ENCODE data around the gene MX1.

The MX1 gene, protein sequence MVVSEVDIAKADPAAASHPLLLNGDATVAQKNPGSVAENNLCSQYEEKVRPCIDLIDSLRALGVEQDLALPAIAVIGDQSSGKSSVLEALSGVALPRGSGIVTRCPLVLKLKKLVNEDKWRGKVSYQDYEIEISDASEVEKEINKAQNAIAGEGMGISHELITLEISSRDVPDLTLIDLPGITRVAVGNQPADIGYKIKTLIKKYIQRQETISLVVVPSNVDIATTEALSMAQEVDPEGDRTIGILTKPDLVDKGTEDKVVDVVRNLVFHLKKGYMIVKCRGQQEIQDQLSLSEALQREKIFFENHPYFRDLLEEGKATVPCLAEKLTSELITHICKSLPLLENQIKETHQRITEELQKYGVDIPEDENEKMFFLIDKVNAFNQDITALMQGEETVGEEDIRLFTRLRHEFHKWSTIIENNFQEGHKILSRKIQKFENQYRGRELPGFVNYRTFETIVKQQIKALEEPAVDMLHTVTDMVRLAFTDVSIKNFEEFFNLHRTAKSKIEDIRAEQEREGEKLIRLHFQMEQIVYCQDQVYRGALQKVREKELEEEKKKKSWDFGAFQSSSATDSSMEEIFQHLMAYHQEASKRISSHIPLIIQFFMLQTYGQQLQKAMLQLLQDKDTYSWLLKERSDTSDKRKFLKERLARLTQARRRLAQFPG

GRCh38 chr21:41425954-41426675 lies at the start of gene MX1:
Gene MX1, plus strand, starts transcription at chr21:41426239. Its CDS starts 5,832 bp downstream, at chr21:41432071.
- FAIRE-seq: no peak

DNA sequence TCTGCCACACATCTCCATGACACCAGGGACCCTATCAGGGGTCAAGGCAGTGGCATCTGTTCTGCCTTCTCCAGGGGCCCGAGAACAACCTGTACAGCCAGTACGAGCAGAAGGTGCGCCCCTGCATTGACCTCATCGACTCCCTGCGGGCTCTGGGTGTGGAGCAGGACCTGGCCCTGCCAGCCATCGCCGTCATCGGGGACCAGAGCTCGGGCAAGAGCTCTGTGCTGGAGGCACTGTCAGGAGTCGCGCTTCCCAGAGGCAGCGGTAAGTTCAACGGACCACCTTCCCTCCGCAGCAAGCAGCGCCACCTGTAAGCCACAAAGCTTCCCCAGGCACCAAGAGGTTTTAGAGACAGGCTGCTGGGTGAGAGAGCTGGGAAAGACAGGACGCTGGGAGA lies 48.3 kb upstream of the MX1 start:
- no peak for FAIRE-seq

DNA sequence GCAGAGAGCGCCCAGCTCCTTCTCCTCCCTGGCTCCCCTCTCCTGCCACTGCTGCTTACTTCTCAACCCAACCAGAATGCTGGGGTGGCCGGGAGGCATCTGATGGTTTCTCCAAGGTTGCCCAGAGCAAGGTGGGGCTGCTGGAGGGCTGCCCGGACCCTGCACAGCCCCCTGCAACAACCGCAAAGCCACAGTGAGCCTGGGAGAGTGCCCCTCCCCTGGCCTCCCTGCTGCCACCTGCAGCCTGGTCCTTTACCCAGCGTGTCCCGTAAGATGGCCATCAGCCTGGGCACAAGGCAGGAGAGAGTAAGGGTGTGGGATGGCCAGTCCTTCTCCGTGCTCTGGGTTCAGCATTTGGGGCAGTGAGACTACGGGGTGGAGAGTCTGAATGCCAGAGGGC lies 47.2 kb upstream of the MX1 start:
- FAIRE-seq: no peak

DNA sequence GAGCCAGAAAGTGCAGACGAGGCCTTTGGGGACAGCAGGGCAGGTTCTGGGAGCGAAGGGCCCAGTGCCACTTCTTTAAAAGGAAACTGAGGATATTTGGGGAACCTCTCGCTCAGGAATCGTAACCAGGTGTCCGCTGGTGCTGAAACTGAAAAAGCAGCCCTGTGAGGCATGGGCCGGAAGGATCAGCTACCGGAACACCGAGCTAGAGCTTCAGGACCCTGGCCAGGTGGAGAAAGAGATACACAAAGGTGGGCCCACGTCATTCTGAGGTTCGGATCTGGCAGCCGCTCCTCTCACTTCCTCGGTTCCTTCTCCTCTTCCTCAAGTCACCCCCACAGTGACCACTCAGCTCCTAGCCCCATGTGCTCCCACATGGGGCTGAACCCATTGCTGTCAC lies 46.1 kb upstream of the MX1 start:
- no peak for FAIRE-seq

DNA sequence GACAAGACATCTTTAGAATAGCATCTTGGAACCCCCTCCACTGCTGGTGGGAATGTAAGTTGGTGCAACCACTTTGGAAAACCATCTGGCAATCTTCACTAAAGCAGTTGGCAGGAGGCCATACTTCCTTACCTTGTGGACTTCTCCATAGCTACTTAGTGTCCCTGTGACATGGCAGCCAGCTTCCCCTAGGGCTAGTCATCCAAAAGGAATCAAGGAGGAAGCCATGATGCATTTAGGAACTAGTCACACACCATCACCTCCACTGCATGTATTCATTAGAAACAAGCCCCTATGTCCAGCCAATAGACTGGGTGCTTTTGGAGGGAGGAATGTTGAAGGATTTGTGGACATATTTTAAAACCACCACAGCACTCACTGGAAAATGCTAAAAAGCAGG lies 44.3 kb upstream of the MX1 start:
- FAIRE-seq: no peak

DNA sequence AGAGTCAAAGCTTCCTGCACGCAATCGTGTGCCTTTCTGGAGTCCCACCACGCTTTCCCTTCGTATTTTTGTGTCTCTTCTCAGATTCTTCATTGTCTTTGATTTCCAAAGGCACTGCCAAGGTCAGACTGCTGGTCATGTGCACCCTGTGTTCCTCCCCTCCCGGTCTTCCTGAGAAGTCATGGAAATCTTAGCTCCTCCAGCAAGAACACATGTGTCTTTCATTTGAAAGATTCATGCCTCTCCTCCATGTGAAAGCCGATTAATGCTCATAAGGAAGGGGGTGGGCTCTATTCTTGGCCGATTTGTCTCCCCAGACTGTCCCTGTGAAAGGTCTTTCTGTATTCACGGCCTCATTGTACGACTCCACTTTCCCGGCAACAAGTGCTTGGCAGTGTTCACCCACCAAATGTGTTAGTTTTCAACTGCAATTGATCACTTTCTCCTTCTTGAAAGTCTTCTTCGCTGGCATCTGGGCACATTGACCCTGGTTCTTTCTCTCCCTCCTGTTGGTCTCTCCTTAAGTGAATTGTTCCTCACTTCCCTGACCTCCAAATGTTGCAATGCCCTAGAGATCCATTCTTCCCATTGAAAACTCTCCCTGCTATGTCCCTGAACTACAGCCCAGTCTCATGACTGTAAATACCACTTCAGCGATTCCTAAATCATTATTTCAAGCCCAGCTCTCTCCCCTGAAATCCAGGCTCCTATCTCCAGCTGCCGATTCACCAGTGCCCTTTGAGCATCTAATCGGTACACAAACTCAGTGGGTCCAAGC lies 38.8 kb upstream of the MX1 start:
- no peak for FAIRE-seq

DNA sequence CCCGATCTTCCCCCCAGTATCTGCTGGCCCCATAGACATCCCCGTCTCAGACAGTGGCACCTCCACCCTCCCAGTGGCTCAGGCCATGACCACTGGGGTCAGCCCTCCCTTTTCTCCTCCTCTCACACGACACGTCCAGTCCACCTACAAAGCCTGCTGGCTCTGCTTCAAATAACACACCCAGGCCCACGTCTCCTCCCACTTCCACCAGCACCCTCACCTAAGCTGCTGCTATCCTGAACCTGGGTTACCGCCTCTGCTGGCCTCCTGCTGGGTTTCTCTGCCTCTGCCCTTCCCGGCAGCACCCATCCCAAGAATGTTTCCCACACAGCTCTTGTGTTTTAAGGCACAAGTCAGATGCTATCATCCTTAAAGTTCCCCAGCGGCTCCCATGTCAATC lies 38.2 kb upstream of the MX1 start:
- no peak for FAIRE-seq

DNA sequence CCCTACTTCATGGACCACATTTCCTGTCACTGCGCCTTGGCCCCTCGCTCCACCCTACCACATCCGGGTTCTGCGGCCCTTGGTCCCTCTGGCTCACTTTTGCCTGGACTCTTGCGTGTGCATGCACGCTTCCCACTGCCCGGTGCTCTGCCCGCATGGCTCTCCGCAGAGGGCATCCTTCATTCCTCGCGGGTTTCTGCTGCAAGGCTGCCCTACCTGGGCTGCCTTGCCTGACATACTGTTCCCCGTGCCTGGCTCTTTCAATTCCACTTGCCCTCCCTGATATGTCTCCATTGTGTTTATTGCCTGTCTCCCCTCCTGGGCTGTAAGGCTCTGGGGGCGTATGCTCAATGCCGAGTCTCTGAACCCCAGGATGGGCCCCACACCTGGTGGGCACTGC lies 37.8 kb upstream of the MX1 start:
- no peak for FAIRE-seq

DNA sequence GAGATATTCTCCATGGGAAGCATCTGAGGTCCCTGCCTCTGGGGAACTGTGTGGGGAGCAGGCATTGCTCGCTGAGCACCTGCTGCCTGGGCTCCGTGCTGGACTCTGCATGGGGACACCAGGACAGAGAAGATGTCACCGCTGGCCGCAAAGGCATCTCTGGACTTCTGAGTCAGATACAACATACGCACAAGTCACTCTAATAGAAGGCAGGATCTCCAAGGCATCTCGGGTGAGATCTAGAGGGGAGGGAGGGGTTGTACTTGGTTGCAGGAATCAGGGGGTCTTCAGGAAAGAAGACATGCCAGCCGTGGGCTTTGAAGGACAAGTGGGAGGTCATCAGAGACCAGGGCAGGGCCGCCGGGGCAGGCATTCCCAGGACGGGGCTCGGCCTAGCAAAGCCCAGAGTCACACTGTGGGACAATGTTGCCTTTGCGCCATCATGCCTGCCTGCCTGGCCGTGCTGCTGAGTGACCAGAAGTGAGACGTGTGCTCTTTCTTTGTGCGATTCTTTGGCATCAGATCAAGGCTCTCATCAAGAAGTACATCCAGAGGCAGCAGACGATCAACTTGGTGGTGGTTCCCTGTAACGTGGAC lies 35.9 kb upstream of the MX1 start:
- no peak for FAIRE-seq

DNA sequence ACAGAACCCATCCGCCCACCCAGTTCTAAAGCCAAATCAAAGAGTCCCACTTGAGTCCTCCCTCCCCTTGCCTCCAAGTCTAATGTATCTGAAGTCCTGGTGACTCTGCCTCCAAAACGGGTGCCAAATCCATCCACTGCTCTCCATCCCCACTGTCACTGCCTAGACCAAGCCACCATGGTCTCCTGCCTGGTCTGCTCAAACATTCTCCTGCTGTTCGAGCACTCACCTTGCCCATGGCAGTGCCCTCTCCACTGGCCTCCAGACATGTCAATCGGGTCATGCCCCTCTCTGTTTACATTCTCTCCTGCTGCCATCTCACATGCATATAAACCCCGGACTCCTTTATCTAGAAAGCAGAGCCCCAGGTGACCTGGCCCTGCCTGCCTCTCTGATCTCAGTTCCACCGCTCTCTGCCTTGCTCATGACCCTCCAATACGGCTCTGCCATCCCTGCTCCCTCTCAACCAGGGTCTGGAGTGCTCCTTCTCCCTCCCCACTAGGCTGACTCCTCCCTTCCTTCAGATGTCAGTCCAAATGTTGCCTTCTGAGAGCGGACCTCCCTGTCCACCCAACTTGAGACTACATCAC lies 32.1 kb upstream of the MX1 start:
- no peak for FAIRE-seq

DNA sequence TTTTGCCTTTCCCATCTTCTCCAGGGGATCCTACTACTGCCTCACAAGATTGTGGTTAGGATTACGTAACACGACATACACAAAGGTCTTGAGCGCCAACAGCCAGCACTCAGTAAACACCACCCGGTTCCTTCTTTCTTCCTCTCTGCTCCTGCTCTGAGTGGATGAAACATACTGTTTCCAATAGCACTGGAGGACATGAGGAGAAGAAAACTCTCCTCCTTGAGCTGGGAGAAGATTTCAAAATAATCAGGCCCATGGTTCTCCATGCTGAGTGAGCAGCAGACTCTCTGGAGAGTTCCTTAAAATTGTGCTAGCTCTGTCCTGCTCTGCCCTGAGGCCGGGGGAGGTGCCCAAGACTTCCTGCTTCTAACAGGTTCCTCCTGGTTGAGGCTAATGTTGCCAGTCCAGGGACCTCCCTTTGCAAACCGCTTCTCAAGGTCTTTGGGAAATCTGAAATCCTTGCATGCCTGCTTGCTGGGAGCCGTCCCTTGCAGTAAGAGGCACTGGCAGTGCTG lies 29.4 kb upstream of the MX1 start:
- FAIRE-seq: no peak

- no peak for FAIRE-seq
Measured at GRCh38 chr21:41397471-41397891, 28.6 kb upstream of the MX1 start.

DNA sequence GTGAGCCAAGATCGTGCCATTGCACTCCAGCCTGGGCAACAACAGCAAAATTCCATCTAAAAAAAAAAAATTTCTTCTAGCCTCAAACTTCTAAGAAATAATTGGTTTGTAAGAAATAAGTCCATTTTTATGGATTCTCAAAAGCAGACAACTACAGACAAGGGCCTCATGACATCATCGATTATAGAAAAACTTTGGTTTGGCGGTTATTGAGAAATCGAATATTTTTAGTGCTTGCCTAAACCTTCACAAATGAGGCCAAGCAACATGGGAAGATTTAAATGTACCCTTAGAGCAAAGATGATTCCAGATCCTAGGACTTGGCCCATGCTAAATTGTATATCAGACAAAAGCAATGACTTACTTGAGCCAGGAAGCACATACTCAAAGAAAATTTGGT lies 27.8 kb upstream of the MX1 start:
- FAIRE-seq: no peak

- no peak for FAIRE-seq
Measured at GRCh38 chr21:41398831-41399230, 27.2 kb upstream of the MX1 start.

- no peak for FAIRE-seq
Measured at GRCh38 chr21:41399246-41399800, 26.7 kb upstream of the MX1 start.

DNA sequence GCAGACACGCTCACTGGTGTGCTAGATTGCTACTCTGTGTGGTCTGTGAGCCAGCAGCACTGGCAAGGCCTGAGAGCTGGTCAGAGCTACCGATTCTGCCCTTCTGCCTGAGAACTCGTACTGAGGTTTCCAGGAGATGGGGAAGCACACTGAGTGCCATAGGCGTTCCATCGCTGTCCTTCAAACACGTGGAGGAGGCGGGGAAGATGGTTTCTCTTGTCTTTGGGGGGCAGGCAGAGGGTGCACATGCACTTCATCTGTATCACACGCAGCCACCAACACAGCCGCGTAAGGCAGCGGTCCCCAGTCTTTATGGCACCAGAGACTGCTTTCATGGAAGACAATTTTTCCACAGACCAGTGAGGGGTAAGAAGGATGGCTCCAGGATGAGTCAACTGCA lies 23.8 kb upstream of the MX1 start:
- no peak for FAIRE-seq

DNA sequence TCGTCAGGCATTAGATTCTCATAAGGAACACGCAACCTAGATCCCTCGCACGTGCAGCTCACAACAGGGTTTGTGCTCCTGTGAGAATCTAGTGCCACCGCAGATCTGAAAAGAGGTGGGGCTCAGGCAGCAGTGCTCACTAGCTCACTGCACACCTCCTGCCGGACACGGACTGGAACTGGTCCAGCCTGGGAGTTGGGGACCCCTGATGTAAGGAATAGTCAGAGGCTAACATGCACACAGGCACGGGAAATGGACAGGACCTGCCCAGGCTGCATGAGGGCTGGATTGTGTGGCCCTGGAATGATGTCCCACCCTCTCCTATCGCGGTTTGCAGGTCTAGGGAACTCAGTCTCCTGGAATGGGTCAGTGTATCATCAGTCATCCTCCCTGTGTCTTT lies 23.2 kb upstream of the MX1 start:
- FAIRE-seq: no peak

GRCh38 chr21:41403331-41403730 lies 22.7 kb upstream of the MX1 start:
- FAIRE-seq: no peak

DNA sequence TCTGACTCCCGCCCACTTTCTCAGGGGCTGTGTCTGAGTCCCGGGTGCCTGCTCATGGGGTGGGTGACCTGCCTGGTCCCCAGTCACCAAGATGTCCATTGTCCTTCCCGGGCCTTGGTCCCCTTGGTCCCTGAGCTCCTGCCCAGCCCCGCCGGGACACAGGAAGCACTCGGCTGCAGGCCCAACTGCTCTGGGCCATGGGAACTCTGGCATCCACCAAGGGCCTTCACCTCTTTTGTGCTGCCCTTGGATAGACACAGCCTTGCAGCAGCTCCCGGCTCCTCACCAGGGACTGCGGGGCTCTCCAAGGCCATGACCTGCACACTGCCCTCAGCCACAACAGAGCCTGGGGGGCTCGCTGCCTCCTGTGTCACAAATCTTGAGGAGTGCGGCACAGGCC lies 22.1 kb upstream of the MX1 start:
- no peak for FAIRE-seq

DNA sequence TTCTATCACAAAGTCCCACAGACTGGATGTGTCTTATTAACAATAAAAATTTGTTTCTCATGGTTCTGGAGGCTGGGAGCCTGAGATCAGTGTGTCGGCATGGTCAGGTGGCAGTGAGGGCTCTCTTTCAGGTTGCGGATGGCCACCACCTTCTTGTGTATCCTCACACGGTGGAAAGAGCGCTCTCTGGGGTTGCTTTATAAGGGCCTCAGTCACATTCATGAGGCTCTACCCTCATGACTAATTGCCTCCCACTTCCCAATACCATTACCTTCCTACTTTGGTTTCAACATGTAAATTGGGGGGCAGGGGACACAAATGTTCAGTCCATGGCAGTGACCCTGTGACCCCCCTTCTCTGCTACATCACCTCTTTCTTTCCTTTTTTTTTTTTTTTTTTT lies 20.7 kb upstream of the MX1 start:
- FAIRE-seq: no peak

- no peak for FAIRE-seq
Measured at GRCh38 chr21:41406340-41406739, 19.7 kb upstream of the MX1 start.
